Erythroblast (primary cell): ENCODE results near the gene CISH.

ENCODE experiments used
- GATA1 ChIP-seq: IDR thresholded peaks from 2 replicates; pipeline ENCODE4 v1.6.1; 2011; ENCODE audit warnings: low read depth, mild to moderate bottlenecking, control low read depth, low read length, moderate library complexity
- POLR2A ChIP-seq: IDR thresholded peaks from 2 replicates; pipeline ENCODE4 v1.6.1; 2011; ENCODE audit warnings: mild to moderate bottlenecking, low read length

DNA sequence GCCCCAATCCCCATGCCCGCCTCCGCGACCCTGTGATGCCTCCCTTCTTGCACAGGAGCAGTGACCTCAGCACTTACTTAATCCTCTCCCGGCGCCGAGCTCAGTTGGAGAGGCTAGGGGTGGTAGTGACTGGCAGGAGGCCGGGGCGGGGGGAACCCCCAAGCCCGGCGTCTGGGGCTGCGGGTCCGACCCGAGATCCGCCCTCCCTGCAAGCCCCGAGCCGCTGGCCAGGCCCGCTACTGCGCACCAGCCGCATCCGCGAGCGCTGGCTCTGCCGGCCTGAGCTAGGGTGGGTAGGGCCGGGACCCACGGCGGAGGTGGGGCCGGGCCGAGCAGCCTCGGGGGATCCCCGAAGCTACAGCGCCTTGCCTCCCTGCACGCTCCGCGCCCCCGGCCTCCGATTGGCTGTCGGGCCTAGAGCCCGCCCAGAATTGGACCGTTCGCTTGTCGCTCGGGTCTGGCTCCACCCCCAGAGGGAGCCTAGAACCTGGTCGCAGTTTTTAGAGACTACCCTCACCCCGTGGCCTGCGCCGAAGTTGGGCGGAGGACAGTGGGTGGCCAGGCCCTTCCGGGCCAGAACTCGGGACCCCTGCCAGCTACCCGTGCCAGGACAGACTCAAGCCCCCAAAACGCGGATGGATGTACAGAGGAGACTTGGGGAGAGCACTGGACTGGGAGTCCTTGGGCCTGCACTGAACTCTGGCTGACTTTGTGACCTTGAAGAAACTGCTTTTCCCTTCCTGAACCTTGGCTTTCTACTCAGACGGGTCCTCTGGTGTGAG is 44.0 kb downstream of the CISH start, which contains the start of gene C3orf18:
- TF ChIP-seq POLR2A (peak; percentile 38), GATA1 (no peak)
